ENCODE results near the gene CD82.

GRCh38 chr11:44596525-44597276 lies 31.2 kb downstream of the CD82 start:
- no peak for TF ChIP-seq YY1 (IDR thresholded peaks at IDR 0.05; ENCODE audit: insufficient read depth, insufficient read length)
- TF ChIP-seq ZNF274 (IDR thresholded peaks at IDR 0.05; ENCODE audit: low read depth, low read length) = no peak

All from NT2/D1 (cell line).